Upper lobe of right lung (tissue), 1 donor: ENCODE data around the gene CCNJ. TPM values are rescaled to one million over a fixed set of nuclear protein-coding genes. Genes with fewer than 3 reads are reported as not detected.

Experiments
- ATAC-seq: fragments of 200-7000 bp; cut with Tn5 transposase; one replicate; pipeline ENCODE4 v1.9.1; 2020; ENCODE audit warnings: mild to moderate bottlenecking, moderate library complexity
- DNase-seq: peaks from one replicate; pipeline ENCODE4 v3.0.0-alpha.2; 2020
- H3K27ac ChIP-seq: fragments of 200-600 bp; one replicate; pipeline ENCODE4 v1.8.0; 2022
- H3K27me3 ChIP-seq: fragments of 200-600 bp; one replicate; pipeline ENCODE4 v1.8.0; 2022; ENCODE audit warnings: mild to moderate bottlenecking
- H3K36me3 ChIP-seq: fragments of 200-600 bp; one replicate; pipeline ENCODE4 v1.8.0; 2022
- H3K4me1 ChIP-seq: fragments of 200-600 bp; one replicate; pipeline ENCODE4 v1.8.0; 2022
- H3K4me3 ChIP-seq: fragments of 200-600 bp; one replicate; pipeline ENCODE4 v1.8.0; 2022; ENCODE audit warnings: mild to moderate bottlenecking
- H3K9me3 ChIP-seq: fragments of 200-600 bp; one replicate; pipeline ENCODE4 v1.8.0; 2022
- CTCF ChIP-seq: fragments of 200-600 bp; IDR thresholded peaks from one replicate; pipeline ENCODE4 v1.8.0; 2022; ENCODE audit warnings: antibody characterized with exemption
- intact Hi-C: fragments of 100-400 bp; cut with DNase I; formaldehyde crosslinking; loops from one replicate; pipeline ENCODE4 v1.11.0; 2022
- total RNA-seq: library from RNA; stranded (reverse); fragmentation: NEBNext Ultra II Directional; extraction: Animal tissue kit (Norgen Biotek cat#: 25700); gene quantifications from one replicate; pipeline ENCODE4 v1.2.1, GENCODE V29; 2021
- donor health status: DM: no; HTN: yes; CAD: no; lungs with severe emphysema.

The CCNJ gene
- total RNA-seq, 1 donor from 2014 or later = 8.4 TPM

- Histone ChIP-seq H3K9me3 (no peaks in the 10 kb centered on the region), H3K4me1 (no peaks in the 10 kb centered on the region), H3K27ac (no peak overlapping the region), H3K36me3 (no peaks in the 10 kb centered on the region), H3K27me3 (no peaks in the 10 kb centered on the region), H3K4me3 (no peak overlapping the region)
- ATAC-seq (peak; percentile 94), DNase-seq (no peak)
- intact Hi-C loops = no loop called here
- peak; percentile 81 for TF ChIP-seq CTCF
Observed at GRCh38 chr10:96017191-96017687, 26.1 kb upstream of the CCNJ start.

GRCh38 chr10:96021332-96021731 is 22.1 kb upstream of the CCNJ start:
- no peak overlapping the region for H3K4me3 ChIP-seq
- H3K27ac ChIP-seq = no peak overlapping the region
- H3K27me3 ChIP-seq = no peaks in the 10 kb centered on the region
- no peak for ATAC-seq
- no peaks in the 10 kb centered on the region for H3K9me3 ChIP-seq
- intact Hi-C loops = no loop called here
- no peak for DNase-seq
- no peak for TF ChIP-seq CTCF
- no peaks in the 10 kb centered on the region for H3K36me3 ChIP-seq
- H3K4me1 ChIP-seq = no peaks in the 10 kb centered on the region

GRCh38 chr10:96022739-96023138 is 20.6 kb upstream of the CCNJ start:
- DNase-seq (no peak), ATAC-seq (no peak)
- intact Hi-C loops = no loop called here
- Histone ChIP-seq H3K4me1 (no peaks in the 10 kb centered on the region), H3K4me3 (no peak overlapping the region), H3K36me3 (no peaks in the 10 kb centered on the region), H3K27me3 (no peaks in the 10 kb centered on the region), H3K27ac (no peak overlapping the region), H3K9me3 (no peaks in the 10 kb centered on the region)
- TF ChIP-seq CTCF = no peak

- H3K27me3 ChIP-seq = no peaks in the 10 kb centered on the region
- no peaks in the 10 kb centered on the region for H3K9me3 ChIP-seq
- no peak for TF ChIP-seq CTCF
- intact Hi-C loops = no loop called here
- DNase-seq (no peak), ATAC-seq (no peak)
- no peaks in the 10 kb centered on the region for H3K36me3 ChIP-seq
- no peaks in the 10 kb centered on the region for H3K4me1 ChIP-seq
- H3K27ac ChIP-seq = no peak overlapping the region
- no peak overlapping the region for H3K4me3 ChIP-seq
Observed at GRCh38 chr10:96023168-96023567, 20.2 kb upstream of the CCNJ start.

GRCh38 chr10:96025566-96025965 is 17.8 kb upstream of the CCNJ start:
- Histone ChIP-seq H3K27ac (no peak overlapping the region), H3K36me3 (no peaks in the 10 kb centered on the region), H3K27me3 (no peaks in the 10 kb centered on the region), H3K9me3 (no peaks in the 10 kb centered on the region), H3K4me3 (no peak overlapping the region), H3K4me1 (no peaks in the 10 kb centered on the region)
- no peak for DNase-seq
- ATAC-seq = peak; percentile 37
- intact Hi-C loops = no loop called here
- TF ChIP-seq CTCF = no peak

GRCh38 chr10:96034625-96035024 is 8.8 kb upstream of the CCNJ start:
- H3K27ac ChIP-seq = no peak overlapping the region
- H3K27me3 ChIP-seq = no peaks in the 10 kb centered on the region
- no peaks in the 10 kb centered on the region for H3K36me3 ChIP-seq
- intact Hi-C loops = no loop called here
- H3K4me1 ChIP-seq = no peaks in the 10 kb centered on the region
- no peak for DNase-seq
- TF ChIP-seq CTCF = no peak
- no peak for ATAC-seq
- no peaks in the 10 kb centered on the region for H3K9me3 ChIP-seq
- no peak overlapping the region for H3K4me3 ChIP-seq
